Ammon's horn (tissue), 1 donor: ENCODE data around the gene CCNL1.
"Not testable (repeated sequence)": the region's sequence is repeated elsewhere in the genome, so short reads cannot be mapped to it uniquely, and the experiment has no call there.

Experiments
- DNase-seq: peaks from one replicate; pipeline ENCODE4 v3.0.0-alpha.2; 2016; ENCODE audit warnings: low spot score

The CCNL1 gene

DNA sequence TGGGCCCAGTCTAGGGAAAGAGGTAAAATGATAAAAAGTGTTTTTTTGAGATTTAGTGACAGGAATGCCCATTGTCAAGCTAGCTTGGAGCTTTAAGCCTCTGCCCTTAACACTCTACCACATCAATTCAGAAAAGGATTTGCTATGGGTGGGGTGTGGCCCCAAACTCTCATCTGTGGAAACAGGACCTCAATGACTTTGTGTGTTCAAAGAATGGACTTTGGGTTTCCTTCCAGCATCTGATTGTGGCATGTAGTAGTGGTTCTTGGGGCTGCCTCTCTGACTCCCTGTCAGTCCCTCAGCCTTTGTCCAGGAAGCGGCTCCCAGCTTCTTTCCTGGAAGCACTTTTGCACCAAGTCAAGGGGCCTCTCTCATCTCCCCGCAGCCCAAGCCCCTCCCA, 56.1 kb downstream of the CCNL1 start:
- DNase-seq, result no peak

DNA sequence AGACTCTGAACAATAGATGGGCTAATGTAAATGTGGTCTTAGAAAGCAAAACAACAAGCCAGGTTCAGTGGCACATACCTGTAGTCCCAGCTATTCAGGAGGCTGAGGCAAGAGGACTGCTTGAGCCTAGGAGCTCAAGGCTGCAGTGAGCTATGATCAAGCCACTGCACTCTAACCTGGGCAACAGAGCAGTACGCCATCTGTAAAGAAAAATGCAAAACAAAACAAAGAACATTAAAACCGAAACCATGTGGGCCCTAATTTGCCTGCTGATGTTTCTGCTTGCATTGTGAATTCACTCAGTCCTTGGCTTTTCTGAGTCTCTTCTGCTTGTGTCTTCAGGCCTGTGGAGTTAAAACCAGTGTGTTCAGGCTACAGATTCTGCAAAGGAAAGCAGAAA, 56.7 kb downstream of the CCNL1 start:
- DNase-seq, result no peak

DNA sequence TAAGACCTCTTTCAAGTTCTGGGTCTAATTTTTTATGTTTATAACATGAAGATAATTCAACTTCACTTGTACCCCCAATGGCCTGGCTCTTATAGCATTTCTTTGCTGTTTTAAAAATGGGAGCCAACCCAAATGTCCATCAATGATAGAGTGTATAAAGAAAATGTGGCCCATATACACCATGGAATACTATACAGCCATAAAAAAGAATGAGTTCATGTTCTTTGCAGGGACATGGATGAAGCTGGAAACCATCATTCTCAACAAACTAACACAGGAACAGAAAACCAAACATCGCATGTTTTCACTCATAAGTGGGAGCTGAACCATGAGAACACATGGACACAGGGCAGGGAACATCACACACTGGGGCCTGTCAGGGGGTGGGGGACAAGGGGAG, 57.4 kb downstream of the CCNL1 start:
- not testable (repeated sequence) for DNase-seq

DNA sequence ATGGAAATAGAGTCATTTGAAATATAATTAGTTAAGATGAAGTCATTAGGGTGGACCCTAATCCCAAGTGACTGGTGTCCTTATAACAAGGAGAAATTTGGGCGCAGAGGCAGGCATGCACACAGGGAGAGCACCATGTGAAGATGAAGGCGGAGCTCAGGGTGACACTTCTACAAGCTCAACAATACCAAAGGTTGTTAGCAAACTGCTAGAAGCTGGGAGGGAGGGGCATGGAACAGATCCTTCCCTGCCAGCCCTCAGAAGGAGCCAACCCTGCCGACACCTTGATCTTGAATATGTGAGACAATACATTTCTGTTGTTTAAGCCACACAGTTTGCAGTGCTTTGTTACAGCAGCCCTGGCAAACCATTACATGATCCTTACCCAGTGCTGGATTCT, 57.8 kb downstream of the CCNL1 start:
- DNase-seq, result no peak

DNA sequence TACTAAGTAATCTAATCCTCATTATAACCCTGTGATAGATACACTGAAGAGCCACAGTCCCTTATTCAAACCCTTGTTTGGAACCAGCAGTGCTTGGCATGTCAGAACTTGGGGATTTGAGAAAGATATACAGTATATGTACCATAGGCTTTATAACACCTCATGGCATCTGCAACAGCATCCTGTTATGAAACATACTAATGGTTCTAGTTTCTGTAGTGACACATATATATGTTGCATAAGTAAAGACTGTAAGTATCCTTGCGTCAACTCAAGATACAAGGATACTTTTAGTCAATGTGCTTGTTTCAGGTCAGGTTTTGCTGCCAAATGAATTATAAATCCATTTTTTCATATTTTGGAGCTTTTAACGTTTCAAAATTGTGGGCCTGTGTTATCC, 58.5 kb downstream of the CCNL1 start:
- no peak for DNase-seq

DNA sequence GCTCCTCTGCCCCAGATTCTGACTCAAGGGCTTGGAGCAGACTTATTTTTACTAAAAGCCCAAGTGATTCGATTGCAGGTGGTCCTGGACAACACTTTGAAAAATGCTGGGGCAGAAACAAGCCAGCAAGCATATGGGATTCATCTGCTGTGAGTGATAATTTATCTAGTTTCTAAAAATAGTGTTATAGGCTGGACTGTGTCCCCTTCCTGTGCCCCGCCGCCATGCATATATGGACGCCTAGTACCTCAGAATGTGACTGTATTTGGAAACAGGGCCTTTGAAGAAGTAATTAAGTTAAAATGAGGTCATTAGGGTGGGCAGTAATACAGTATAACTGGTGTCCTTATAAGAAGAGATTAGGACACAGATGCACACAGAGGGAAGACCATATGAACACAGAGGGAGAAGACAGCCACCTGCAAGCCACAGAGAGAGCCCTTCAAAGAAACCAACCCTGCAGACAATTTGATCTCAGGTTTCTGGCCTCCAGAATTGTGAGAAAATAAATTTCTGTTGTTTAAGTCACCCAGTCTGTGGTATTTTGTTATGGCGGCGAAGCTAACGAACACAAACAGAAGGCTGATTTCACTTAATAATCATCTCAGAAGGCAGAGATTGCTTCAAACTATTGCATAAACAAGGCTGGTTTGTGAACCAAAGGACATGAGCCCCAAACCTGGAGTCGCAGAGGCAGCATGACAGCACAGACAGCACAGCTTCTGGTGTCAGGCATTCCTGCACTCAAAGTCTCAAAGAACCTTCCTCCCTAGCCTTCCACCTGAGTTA, 59.1 kb downstream of the CCNL1 start:
- DNase-seq, result no peak

DNA sequence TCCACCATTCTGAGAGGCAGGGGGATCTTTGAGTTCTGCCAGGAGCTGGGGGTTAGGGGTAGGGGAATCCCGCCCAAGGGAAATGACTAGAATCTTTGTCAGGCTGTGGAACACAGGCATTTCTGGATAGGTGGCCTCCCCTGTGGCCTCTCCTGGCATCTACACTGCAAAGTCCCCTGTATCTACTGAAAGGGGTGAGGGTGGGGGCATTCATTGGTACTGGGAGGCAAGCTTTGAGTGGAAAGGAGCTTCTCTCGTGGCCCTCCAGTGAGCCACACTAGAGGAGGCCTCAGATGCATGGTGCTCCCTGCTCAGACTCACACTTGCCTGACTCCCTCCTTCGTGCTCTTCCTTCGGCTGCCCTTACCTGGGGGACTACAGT, 59.9 kb downstream of the CCNL1 start:
- no peak for DNase-seq

DNA sequence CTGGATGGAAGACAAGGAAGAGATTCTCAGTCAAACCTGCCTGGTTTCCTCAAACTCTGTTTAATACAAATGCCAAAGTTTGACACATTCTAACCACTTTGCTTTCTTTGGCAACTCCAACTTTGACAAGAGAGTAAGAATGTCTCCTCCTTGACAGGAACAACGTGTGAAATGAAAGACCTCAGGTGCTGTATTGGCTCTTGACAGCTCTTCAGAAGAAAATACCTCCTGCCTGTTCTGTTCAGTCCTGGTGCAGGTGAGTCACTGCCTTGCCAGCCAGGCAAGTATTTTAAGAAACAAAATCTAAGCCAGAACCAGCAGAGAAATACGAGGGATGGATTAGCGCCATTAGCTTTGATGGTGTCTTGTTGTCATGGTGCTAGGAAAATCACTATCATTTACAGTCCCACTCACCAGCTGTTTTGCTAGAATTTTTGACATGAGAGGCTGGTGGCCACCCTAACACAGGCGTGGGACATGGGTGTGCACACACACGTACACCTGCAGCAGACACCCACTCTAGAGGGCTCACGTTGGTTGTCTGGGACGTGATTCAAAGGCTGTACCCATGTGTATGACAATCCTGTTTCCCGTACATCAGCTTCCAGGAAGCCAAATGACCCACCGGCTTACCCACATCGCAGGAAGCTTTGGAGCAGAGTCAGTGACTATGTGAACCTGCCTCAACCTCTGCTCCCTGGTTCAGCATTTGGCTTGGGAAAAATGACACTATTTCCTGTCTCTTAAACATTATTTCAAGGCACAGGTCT, 60.4 kb downstream of the CCNL1 start:
- DNase-seq, result no peak

DNA sequence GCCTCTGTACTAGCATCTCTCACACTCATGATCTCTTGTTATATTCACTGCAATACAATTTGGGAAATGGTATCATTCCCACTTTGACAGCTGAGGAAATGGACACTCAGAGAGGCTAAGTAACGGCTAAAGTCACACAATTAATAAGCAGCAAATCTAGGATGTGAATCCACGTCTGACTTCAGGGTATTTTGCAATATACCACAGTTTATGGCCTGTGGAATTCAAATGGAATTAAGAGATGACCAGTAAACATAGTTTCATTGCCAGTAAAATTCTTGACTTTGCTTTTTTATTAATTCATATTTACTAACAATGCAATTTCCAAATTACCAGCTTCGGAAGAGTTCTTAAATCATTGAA, 61.1 kb downstream of the CCNL1 start:
- no peak for DNase-seq

DNA sequence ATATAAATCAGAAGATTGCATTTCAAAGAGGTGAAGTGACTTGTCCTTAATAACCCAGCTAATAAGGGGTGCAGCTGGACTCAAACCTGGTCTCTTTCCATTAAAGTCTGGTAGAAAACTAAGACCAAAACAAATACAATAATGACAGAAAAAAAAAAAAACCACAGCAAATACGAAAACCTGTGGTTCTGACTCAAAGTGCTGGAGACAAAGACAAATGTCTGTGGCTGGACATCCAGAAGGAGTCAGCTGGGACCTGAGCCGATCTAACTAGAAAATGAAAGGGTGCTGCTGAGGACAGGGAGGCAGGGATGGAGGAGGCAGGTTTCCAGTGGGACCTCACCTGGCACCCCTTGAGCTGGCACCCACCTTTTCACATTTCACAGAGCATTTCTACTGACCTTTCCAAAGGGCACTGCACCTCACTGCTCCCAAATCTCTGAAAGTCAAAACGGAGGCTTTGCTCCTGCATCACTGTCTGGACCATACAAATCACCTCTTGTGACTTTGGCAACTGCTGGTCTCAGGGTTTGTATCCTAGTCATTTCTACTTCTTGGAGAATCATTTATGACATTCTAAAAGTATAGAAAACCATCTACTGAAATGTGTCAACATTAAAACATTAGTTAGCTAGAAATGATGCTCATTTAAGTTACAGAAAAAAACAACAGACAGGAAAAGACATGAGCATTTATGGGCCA, 61.7 kb downstream of the CCNL1 start:
- DNase-seq, result no peak
